Aorta (tissue), 5 donors: Measurements from ENCODE around the gene DKK1. TPM values are rescaled to one million over a fixed set of nuclear protein-coding genes. Genes with fewer than 3 reads are reported as not detected.

Experiments
- ATAC-seq: fragments of 200-7000 bp; cut with Tn5 transposase; one replicate; pipeline ENCODE4 v1.9.1; 2022; ENCODE audit warnings: moderate library complexity; ENCODE audit not compliant: low FRiP score
- DNase-seq, 2 donors: peaks; one replicate each; pipeline ENCODE4 v3.0.0-alpha.2; 2020
- H3K27ac ChIP-seq, 2 donors: one replicate each; pipeline ENCODE4 v1.5.1; 2013; ENCODE audit warnings: low read length in 2 of 2, mild to moderate bottlenecking in 2 of 2, moderate library complexity in 2 of 2, control low read depth in 1 of 2, inconsistent platforms in 1 of 2, low read depth in 1 of 2
- H3K27me3 ChIP-seq, 2 donors: one replicate each; pipeline ENCODE4 v1.6.1; 2013; ENCODE audit warnings: control low read depth in 1 of 2, low read length in 1 of 2, mild to moderate bottlenecking in 1 of 2, moderate library complexity in 1 of 2; ENCODE audit not compliant: insufficient read depth in 2 of 2, control insufficient read depth in 1 of 2
- H3K36me3 ChIP-seq, 2 donors: one replicate each; pipeline ENCODE4 v1.6.1; 2013; ENCODE audit warnings: control low read depth in 1 of 2, low read length in 1 of 2, mild to moderate bottlenecking in 1 of 2; ENCODE audit not compliant: insufficient read depth in 2 of 2, control insufficient read depth in 1 of 2
- H3K4me1 ChIP-seq, 2 donors: one replicate each; pipeline ENCODE4 v1.6.1; 2013; ENCODE audit warnings: low read length in 2 of 2, control low read depth in 1 of 2, mild to moderate bottlenecking in 1 of 2, moderate library complexity in 1 of 2; ENCODE audit not compliant: insufficient read depth in 2 of 2, control insufficient read depth in 1 of 2
- H3K4me3 ChIP-seq, 2 donors: one replicate each; pipeline ENCODE4 v1.5.1; 2013; ENCODE audit warnings: low read length in 2 of 2, control low read depth in 1 of 2, mild to moderate bottlenecking in 1 of 2
- H3K9me3 ChIP-seq: one replicate; pipeline ENCODE4 v1.6.1; 2013; ENCODE audit warnings: mild to moderate bottlenecking, low read length; ENCODE audit not compliant: control insufficient read depth
- WGBS, 2 donors: extraction: QIAGEN DNeasy Blood & Tissue Kit; methylation state at CpG; one replicate each; pipeline ENCODE4 v1.1.7; 2013; 5-methylcytosine and 5-hydroxymethylcytosine counted together
- intact Hi-C, 2 donors: fragments of 100-400 bp; cut with DNase I; formaldehyde crosslinking; loops; one replicate each; pipeline versions ENCODE4 v1.14.2 to v1.15.0; 2022
- long read RNA-seq, 2 donors: library from polyadenylated mRNA; unstranded; transcript quantifications; one replicate each; pipeline ENCODE4 v2.0.0, GENCODE V29; 2020 to 2021
- polyA plus RNA-seq, 2 donors: library from polyadenylated mRNA; stranded (reverse); fragments of 200-250 nt; gene quantifications; one replicate each; pipeline ENCODE4 v1.2.3, GENCODE V29; 2013
- total RNA-seq, 2 donors: library from RNA; stranded (reverse); fragmentation: NEBNext Ultra II Directional; extraction: Animal tissue kit (Norgen Biotek cat#: 25700); gene quantifications; one replicate each; pipeline ENCODE4 v1.2.1, GENCODE V29; 2021
- donor health status: healthy with polysubstance abuse.
- donor health status: Bipolar disorder and iron deficiency.
- donor health status: DM: no; HTN: no; CAD: no.
- donor health status: DM: no; HTN: no; CAD: no.
- donor health status: DM: yes; HTN: yes; CAD: no.

DKK1 gene, protein sequence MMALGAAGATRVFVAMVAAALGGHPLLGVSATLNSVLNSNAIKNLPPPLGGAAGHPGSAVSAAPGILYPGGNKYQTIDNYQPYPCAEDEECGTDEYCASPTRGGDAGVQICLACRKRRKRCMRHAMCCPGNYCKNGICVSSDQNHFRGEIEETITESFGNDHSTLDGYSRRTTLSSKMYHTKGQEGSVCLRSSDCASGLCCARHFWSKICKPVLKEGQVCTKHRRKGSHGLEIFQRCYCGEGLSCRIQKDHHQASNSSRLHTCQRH
- 1 to 10 TPM in 1 of 2 donors, under 1 TPM in 1; 0.96 to 2.4 TPM for total RNA-seq
- under 1 TPM in 1 of 2 donors, not detected in 1; 0.84 TPM for polyA plus RNA-seq
- long read RNA-seq, donor 1, partial matches to known transcripts, result 0 of 1 reads
- long read RNA-seq, donor 1, other reads (novel, unspliced or antisense), result 0 of 1 reads
- long read RNA-seq, donor 2, result 0 reads

DNA sequence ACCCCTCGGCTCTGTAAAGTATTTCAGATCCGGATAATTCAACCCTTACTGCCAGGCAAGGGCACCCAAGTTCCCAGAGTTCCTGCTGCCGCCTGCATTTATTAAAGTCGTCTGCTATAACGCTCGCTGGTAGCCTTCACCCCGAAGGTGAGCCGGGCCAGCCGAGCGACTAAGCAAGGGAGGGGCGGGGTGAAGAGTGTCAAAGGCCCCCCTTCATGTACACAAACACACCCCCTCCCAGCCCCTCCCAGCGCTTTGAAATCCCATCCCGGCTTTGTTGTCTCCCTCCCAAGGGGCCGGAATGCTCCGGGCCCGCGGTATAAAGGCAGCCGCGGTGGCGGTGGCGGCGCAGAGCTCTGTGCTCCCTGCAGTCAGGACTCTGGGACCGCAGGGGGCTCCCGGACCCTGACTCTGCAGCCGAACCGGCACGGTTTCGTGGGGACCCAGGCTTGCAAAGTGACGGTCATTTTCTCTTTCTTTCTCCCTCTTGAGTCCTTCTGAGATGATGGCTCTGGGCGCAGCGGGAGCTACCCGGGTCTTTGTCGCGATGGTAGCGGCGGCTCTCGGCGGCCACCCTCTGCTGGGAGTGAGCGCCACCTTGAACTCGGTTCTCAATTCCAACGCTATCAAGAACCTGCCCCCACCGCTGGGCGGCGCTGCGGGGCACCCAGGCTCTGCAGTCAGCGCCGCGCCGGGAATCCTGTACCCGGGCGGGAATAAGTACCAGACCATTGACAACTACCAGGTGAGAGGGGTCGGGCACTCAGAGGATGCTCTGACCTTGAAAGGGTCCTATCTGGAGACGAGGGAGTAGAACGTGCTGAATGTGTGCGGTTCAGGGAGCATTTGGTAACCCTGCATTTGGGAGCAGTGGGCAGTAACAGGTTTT, at the start of gene DKK1:
Gene DKK1, plus strand, starts transcription at position 349 of the 889 bp plus-strand sequence. Its CDS starts 154 bp downstream, at position 503.
- Histone ChIP-seq H3K4me3 (peak within 1 kb of the TSS; percentile 45 to 50), H3K27ac (no peak within 1 kb of the TSS), H3K27me3 (no peaks in the 10 kb centered on the region), H3K36me3 (no peaks in the 10 kb centered on the region), H3K9me3 (no peaks in the 10 kb centered on the region), H3K4me1 (peaks cover 0 to 1% of the 10 kb centered on the region in 2 donors)
- 1% methylated on average over 54 to 55 of the region's 55 CpGs for WGBS, 2 donors
- peak; percentile 83 for ATAC-seq
- DNase-seq, result peak; percentile 60 to 87
- intact Hi-C loops, result no loop called here

DNA sequence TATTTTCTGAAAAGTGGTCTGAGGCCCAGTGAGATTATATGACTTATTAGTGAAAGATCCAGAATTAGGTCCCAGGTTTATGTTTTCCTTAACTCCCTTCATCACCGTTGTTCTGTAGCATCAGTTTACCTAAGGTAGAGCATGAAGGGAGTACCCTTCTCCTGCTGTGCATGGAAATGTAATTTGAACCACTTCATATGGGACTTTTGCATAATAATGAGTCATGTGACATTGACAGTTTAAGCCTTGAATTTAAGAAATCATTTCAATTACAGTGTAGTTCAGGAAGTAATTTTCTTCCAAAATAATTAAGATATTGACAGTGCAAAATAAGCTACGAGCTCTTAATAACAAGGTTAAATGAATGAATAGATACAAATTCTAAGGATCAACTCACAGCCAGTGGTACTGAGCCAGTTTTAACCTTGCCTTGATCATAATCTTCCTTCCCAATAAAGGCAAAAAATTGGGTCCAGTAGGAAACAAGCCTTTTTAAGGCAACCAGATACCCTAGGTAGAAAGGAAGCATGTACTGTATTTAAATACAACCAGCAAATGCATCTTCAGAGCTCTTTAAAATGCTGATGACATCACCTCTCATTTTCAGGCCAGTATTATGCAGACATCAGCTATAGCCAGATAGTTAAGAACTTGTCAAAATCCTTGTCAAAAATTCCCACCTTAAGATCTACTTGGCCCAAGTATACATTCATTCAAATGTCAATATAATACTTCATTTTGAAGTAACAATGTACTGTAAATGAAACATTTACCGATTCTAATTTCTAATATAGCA, 48.8 kb upstream of the DKK1 start:
- intact Hi-C loops, result no loop called here
- DNase-seq (no peak), ATAC-seq (no peak)
- H3K9me3 ChIP-seq, result no peaks in the 10 kb centered on the region
- H3K27ac ChIP-seq, result no peak overlapping the region
- no peak overlapping the region for H3K4me3 ChIP-seq
- H3K27me3 ChIP-seq, result no peaks in the 10 kb centered on the region
- no peaks in the 10 kb centered on the region for H3K4me1 ChIP-seq
- H3K36me3 ChIP-seq, result no peaks in the 10 kb centered on the region
- WGBS, 2 donors, result 84 to 85% methylated on average over 3 of the region's 3 CpGs

DNA sequence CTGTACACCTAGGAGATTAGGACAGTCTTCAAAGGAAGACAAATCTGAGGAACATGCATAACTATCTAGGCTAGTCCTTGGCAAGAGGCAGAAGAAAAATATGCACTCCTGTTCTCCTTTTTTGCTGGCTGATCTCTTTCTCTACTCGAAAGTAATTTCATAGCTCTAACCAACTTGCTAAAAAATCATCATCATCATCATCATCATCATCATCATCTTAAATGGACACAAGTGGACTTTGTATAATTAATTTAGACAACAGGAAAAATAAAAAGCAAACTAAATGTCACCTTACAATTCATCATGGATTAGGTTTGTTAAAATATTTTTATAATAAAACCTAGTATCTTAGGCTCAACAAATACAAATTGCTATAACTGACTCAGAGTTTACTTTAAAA, 47.2 kb upstream of the DKK1 start:
- intact Hi-C loops, result no loop called here
- ATAC-seq, result no peak
- no peaks in the 10 kb centered on the region for H3K27me3 ChIP-seq

DNA sequence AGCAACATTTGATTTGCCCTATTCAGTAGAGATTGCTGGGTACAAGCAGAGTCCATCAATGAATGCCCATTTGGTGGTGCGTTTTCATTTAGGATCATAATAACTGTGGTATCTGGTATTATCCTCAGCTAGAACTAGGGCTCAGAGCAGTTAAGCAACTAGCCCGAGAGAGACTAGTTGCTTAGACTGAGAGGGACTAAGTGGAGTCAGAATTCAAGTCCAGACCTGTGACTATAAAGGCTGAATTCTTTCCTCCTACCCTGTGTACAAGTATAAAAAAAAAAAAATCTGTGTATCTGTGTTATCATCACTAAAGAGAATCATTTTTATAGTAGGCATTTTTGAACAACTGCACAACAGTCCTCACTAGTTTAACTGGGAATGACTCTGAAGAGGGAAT, 45.3 kb upstream of the DKK1 start:
- intact Hi-C loops, result no loop called here
- ATAC-seq (no peak), DNase-seq (no peak)
- H3K9me3 ChIP-seq, result no peaks in the 10 kb centered on the region
- H3K36me3 ChIP-seq, result no peaks in the 10 kb centered on the region
- no peak overlapping the region for H3K27ac ChIP-seq
- no peaks in the 10 kb centered on the region for H3K27me3 ChIP-seq
- no peaks in the 10 kb centered on the region for H3K4me1 ChIP-seq
- no peak overlapping the region for H3K4me3 ChIP-seq
- 89% methylated on average over 2 of the region's 2 CpGs for WGBS, 2 donors

More for the DNA sequence above, 47.2 kb upstream of the DKK1 start:
- no peaks in the 10 kb centered on the region for H3K9me3 ChIP-seq
- H3K4me3 ChIP-seq, result no peak overlapping the region
- DNase-seq, result no peak
- H3K27ac ChIP-seq, result no peak overlapping the region
- H3K4me1 ChIP-seq, result no peaks in the 10 kb centered on the region
- WGBS, 2 donors, result 85 to 88% methylated on average over 1 of the region's 1 CpG
- H3K36me3 ChIP-seq, result no peaks in the 10 kb centered on the region

DNA sequence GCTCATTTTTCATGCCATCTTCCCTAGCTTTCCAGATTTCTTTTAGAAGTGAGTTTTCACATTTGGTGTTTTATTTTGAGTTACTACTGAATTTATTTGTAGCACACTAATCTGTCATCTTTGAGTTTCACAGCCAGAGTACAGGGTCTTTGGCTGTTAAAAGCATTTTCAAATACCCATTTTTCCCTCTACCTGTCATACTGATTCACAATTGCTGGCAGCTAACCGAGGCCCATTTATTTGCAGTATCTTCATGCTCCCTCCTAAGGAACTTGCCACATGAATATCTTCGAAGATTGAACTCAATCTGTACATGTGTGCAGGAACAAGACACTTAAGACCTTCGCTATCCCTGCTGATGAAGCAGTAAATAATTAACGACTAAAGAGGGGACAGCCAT, 44.8 kb upstream of the DKK1 start:
- DNase-seq (no peak), ATAC-seq (no peak)
- H3K27ac ChIP-seq, result no peak overlapping the region
- WGBS, 2 donors, result 75 to 77% methylated on average over 4 of the region's 4 CpGs
- no peaks in the 10 kb centered on the region for H3K4me1 ChIP-seq
- intact Hi-C loops, result no loop called here
- no peaks in the 10 kb centered on the region for H3K36me3 ChIP-seq
- H3K4me3 ChIP-seq, result no peak overlapping the region
- no peaks in the 10 kb centered on the region for H3K27me3 ChIP-seq
- no peaks in the 10 kb centered on the region for H3K9me3 ChIP-seq

DNA sequence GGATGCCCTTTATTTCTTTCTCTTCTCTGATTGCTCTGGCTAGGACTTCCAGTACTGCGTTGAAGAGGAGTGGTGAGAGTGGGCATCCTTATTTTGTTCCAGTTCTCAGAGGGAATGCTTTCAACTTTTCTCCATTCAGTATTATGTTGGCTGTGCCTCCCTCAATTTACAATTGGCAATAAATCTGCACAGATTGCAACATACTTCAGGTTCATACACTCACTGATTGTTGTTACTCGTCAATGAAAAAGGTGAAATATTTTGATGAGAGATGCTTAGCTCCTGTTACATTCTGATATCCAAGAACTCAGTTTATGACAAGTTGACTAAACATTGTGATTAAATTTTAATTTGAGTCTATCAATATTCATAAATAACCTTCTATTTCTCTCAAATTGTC, 37.9 kb upstream of the DKK1 start:
- Histone ChIP-seq H3K27ac (no peak overlapping the region), H3K9me3 (no peaks in the 10 kb centered on the region), H3K4me3 (no peak overlapping the region), H3K4me1 (no peaks in the 10 kb centered on the region), H3K27me3 (no peaks in the 10 kb centered on the region), H3K36me3 (no peaks in the 10 kb centered on the region)
- 97 to 100% methylated on average over 2 of the region's 2 CpGs for WGBS, 2 donors
- ATAC-seq, result no peak
- intact Hi-C loops, result no loop called here
- DNase-seq, result no peak

DNA sequence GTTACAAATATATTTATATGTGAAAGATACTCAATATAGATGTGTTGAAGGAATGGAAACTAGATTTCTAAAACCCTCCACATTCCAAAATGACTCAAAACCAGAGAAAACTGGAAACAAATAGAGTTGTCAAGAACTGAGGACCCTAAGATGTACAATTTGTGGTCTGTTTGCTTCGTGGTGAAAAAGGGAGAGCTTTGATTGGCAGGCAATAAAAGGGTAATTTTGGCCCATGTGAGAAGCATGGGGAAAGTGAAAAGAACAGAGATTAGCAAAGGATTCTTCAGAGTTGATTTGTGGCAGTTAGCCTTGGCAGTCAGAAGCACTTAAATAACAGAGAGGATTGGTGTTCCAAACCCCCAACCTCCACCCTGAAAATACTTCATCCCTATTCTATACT, 37.1 kb upstream of the DKK1 start:
- intact Hi-C loops, result no loop called here
- Histone ChIP-seq H3K4me3 (no peak overlapping the region), H3K27ac (no peak overlapping the region), H3K27me3 (no peaks in the 10 kb centered on the region), H3K9me3 (no peaks in the 10 kb centered on the region), H3K36me3 (no peaks in the 10 kb centered on the region), H3K4me1 (no peaks in the 10 kb centered on the region)
- no peak for DNase-seq
- no peak for ATAC-seq
- WGBS, 2 donors, result 4 to 5% methylated on average over 1 of the region's 1 CpG

DNA sequence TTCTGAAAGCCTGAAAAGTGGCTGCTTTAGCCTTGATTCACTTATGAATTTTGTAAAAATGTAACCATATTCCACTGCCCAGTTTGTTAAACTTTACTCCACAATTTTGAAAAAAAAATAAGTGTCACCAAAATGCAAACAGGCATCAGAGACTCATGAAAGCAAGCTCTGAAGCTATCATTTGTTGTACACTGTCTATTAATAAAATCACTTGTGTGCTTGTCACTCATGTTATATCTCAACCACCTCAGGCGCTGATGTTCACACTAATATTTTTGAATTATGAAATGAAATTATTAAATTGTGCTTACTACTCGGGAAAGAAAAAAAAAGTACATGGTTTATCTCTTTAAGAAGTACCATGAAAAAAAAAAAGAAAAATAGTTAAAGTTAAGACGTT, 34.5 kb upstream of the DKK1 start:
- Histone ChIP-seq H3K4me3 (no peak overlapping the region), H3K9me3 (no peaks in the 10 kb centered on the region), H3K4me1 (peaks cover 0 to under 1% of the 10 kb centered on the region in 2 donors), H3K27me3 (no peaks in the 10 kb centered on the region), H3K27ac (no peak overlapping the region), H3K36me3 (no peaks in the 10 kb centered on the region)
- DNase-seq (no peak), ATAC-seq (no peak)
- intact Hi-C loops, result no loop called here
- 36 to 49% methylated on average over 3 of the region's 3 CpGs for WGBS, 2 donors
